Measurements from ENCODE around the gene TTC14.

- TF ChIP-seq JUNB (IDR thresholded peaks at IDR 0.05), result no peak
- TF ChIP-seq NBN (IDR thresholded peaks at IDR 0.05), result no peak
- TF ChIP-seq CREB1 (IDR thresholded peaks at IDR 0.05; ENCODE audit: low read depth), result no peak
- no peak for TF ChIP-seq CTCF (IDR thresholded peaks at IDR 0.05 in 2 of 3, conservative IDR thresholded peaks at IDR 0.05 in 1 of 3; ENCODE audit: control insufficient read depth in 2 of 3, extremely low read depth in 1 of 3, insufficient read depth in 1 of 3, low read depth in 3 of 3, low read length in 3 of 3)
- TF ChIP-seq RCOR1 (conservative IDR thresholded peaks at IDR 0.05; ENCODE audit: low read depth, low read length), result no peak
- no peak for TF ChIP-seq POLR2AphosphoS2 (IDR thresholded peaks at IDR 0.05; ENCODE audit: low read depth, low read length)
- no peak for TF ChIP-seq WRNIP1 (IDR thresholded peaks at IDR 0.05; ENCODE audit: borderline replicate concordance, low read depth, low read length)
- TF ChIP-seq CHD1 (IDR thresholded peaks at IDR 0.05; ENCODE audit: low read depth, low read length), result no peak
Measured at GRCh38 chr3:180580934-180581333, 21.0 kb upstream of the TTC14 start.
